ENCODE results near the gene TEX14. TPM values are rescaled to one million over a fixed set of nuclear protein-coding genes. Genes with fewer than 3 reads are reported as not detected.

TEX14 gene
- polyA plus RNA-seq, 2 of the 4 experiments (the other 2 are of a cell fraction), result 0.04 to 0.12 TPM

DNA sequence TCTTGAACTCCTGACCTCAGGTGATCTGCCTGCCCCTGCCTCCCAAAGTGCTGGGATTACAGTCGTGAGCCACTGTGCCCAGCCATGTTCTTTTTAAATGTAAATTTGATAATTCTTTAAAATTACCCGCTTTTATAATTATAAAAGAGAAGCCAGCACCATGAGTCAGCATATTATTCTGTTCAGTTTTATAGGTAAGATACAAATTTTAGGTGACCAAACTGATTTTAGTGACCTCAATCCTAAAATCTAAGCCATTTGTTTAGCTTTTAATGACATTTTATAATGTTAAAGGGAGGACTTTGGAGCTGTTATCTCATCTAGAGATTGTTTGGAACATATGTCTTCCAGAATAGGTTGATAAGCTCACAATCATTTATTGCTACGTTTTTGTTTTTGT is 43.0 kb upstream of the TEX14 start:
- Histone ChIP-seq H3K9me3 (no peaks in the 10 kb centered on the region), H3K4me3 (no peak overlapping the region), H3K4me2 (no peak overlapping the region), H3K27ac (peak overlapping the region in 1 of 2 experiments; percentile 39; a peak in 3 of 6 replicates), H3K4me1 (no peaks in the 10 kb centered on the region)
- ChIA-PET CTCF (interaction anchor here (0.6 to 1.5 kb wide), 5 partner anchors 10 to 355 kb away, joined by 4 to 5 read pairs (median 5); no protein-coding TSS in a partner anchor), POLR2A (no interaction called here)
- FAIRE-seq (no peak), ATAC-seq (no peak), DNase-seq (ENCODE audit: low read depth in 1 of 2, low spot score in 1 of 2) (no peak)
- WGBS (ENCODE audit: missing lambda C conversion rate), result 82% methylated on average over 3 of the region's 3 CpGs
- no peak for TF ChIP-seq POLR2AphosphoS2 (conservative IDR thresholded peaks at IDR 0.05; ENCODE audit: low read length)
- no peak for TF ChIP-seq KDM1A (IDR thresholded peaks at IDR 0.05; ENCODE audit: low read depth)
- TF ChIP-seq MAFK (IDR thresholded peaks at IDR 0.05; ENCODE audit: partially characterized antibody), result peak; percentile 91
- no peak for TF ChIP-seq ZNF302 (CRISPR knock-in tag; IDR thresholded peaks at IDR 0.05)
- TF ChIP-seq NFE2L2 (conservative IDR thresholded peaks at IDR 0.05; ENCODE audit: low read length), result peak; percentile 83
- TF ChIP-seq, protein P1, sequence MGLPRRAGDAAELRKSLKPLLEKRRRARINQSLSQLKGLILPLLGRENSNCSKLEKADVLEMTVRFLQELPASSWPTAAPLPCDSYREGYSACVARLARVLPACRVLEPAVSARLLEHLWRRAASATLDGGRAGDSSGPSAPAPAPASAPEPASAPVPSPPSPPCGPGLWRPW (IDR thresholded peaks at IDR 0.05), result no peak
- TF ChIP-seq ESRRA (IDR thresholded peaks at IDR 0.05; ENCODE audit: borderline replicate concordance, low read length), result no peak
- TF ChIP-seq FOSL2 (IDR thresholded peaks at IDR 0.05), result no peak
- no peak for TF ChIP-seq FOSL2 (CRISPR knock-in tag; IDR thresholded peaks at IDR 0.05)
- TF ChIP-seq, protein P2, sequence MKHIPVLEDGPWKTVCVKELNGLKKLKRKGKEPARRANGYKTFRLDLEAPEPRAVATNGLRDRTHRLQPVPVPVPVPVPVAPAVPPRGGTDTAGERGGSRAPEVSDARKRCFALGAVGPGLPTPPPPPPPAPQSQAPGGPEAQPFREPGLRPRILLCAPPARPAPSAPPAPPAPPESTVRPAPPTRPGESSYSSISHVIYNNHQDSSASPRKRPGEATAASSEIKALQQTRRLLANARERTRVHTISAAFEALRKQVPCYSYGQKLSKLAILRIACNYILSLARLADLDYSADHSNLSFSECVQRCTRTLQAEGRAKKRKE (CRISPR knock-in tag; IDR thresholded peaks at IDR 0.05; ENCODE audit: low read depth), result no peak
- TF ChIP-seq CEBPB (IDR thresholded peaks at IDR 0.05), result no peak
- TF ChIP-seq CBX2 (IDR thresholded peaks at IDR 0.05; ENCODE audit: borderline replicate concordance, low read depth), result no peak

DNA sequence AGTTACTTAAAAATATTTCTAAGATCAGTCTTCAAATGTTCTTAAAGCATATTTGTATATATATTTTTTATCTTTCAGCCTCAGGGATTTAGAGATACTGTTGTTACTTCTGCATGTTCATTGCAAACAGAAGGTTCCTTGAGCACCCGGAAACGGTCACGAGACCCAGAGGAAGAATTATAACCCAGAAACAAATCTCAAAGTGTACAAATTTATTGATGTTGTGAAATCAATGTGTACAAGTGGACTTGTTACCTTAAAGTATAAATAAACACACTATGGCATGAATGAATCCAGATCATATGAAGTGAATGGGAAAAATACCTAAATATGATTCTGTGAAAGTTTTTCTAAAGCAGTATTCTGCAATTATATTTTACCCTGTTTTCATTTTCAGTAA is 42.2 kb upstream of the TEX14 start:
- FAIRE-seq (no peak), DNase-seq (ENCODE audit: low read depth in 1 of 2, low spot score in 1 of 2) (no peak), ATAC-seq (no peak)
- no peaks in the 10 kb centered on the region for H3K4me1 ChIP-seq
- no peaks in the 10 kb centered on the region for H3K9me3 ChIP-seq
- POLR2A ChIA-PET, result no interaction called here
- no peak for TF ChIP-seq GATA3 (IDR thresholded peaks at IDR 0.05; ENCODE audit: borderline replicate concordance)
- TF ChIP-seq, protein P3, sequence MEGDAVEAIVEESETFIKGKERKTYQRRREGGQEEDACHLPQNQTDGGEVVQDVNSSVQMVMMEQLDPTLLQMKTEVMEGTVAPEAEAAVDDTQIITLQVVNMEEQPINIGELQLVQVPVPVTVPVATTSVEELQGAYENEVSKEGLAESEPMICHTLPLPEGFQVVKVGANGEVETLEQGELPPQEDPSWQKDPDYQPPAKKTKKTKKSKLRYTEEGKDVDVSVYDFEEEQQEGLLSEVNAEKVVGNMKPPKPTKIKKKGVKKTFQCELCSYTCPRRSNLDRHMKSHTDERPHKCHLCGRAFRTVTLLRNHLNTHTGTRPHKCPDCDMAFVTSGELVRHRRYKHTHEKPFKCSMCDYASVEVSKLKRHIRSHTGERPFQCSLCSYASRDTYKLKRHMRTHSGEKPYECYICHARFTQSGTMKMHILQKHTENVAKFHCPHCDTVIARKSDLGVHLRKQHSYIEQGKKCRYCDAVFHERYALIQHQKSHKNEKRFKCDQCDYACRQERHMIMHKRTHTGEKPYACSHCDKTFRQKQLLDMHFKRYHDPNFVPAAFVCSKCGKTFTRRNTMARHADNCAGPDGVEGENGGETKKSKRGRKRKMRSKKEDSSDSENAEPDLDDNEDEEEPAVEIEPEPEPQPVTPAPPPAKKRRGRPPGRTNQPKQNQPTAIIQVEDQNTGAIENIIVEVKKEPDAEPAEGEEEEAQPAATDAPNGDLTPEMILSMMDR (IDR thresholded peaks at IDR 0.05), result no peak
- no peak for TF ChIP-seq PHF8 (IDR thresholded peaks at IDR 0.05; ENCODE audit: borderline replicate concordance, low read depth)
- no peak for TF ChIP-seq JUNB (IDR thresholded peaks at IDR 0.05)
- no peak for TF ChIP-seq JUN (IDR thresholded peaks at IDR 0.05)
- no peak for TF ChIP-seq TP53 (CRISPR knock-in tag; IDR thresholded peaks at IDR 0.05)
- TF ChIP-seq CBX2 (IDR thresholded peaks at IDR 0.05; ENCODE audit: borderline replicate concordance, low read depth), result no peak
- no peak for TF ChIP-seq ZC3H11A (IDR thresholded peaks at IDR 0.05)
- H3K4me2 ChIP-seq, result no peak overlapping the region
- CTCF ChIA-PET, result interaction anchor here (1.5 kb wide), 1 partner anchor 9 kb away, joined by 4 read pairs; no protein-coding TSS in a partner anchor
- WGBS (ENCODE audit: missing lambda C conversion rate), result 88% methylated on average over 3 of the region's 3 CpGs
- H3K27ac ChIP-seq, result no peak overlapping the region
- H3K4me3 ChIP-seq, result no peak overlapping the region

DNA sequence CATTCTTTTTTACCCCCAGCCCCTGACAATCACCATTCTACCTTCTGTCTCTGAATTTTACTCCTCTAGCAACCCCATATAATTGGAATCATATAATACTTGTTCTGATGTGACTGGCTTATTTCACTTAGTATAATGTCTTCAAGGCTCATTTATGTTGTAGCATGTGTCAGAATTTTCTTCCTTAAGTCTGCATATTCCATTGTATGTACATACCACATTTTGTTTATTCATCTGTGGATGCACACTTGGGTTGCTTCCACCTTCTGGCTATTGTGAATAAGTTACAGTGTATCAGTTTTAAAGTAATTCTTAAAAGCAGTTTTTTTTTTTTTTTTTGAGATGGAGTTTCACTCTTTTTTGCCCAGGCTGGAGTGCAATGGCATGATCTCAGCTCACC is 39.1 kb upstream of the TEX14 start:
- H3K27ac ChIP-seq, result no peak overlapping the region
- no peaks in the 10 kb centered on the region for H3K4me1 ChIP-seq
- ATAC-seq (no peak), DNase-seq (ENCODE audit: low read depth in 1 of 2, low spot score in 1 of 2) (no peak), FAIRE-seq (peak; percentile 36)
- H3K9me3 ChIP-seq, result no peaks in the 10 kb centered on the region
- POLR2A ChIA-PET, result no interaction called here
- TF ChIP-seq MAFK (IDR thresholded peaks at IDR 0.05; ENCODE audit: partially characterized antibody) (peak; percentile 16), FOSB (CRISPR knock-in tag; IDR thresholded peaks at IDR 0.05) (no peak)
- H3K4me2 ChIP-seq, result no peak overlapping the region
- CTCF ChIA-PET, result interaction anchor here (1.0 kb wide), 2 partner anchors 15 to 20 kb away, joined by 3 to 6 read pairs; no protein-coding TSS in a partner anchor
- H3K4me3 ChIP-seq, result no peak overlapping the region
